GM21786 (cell line): ENCODE measurements around the gene CS.
"Not testable (repeated sequence)": the region's sequence is repeated elsewhere in the genome, so short reads cannot be mapped to it uniquely, and the experiment has no call there.

Source experiments
- ATAC-seq: cut with Tn5 transposase; IDR thresholded peaks from one replicate; pipeline ENCODE4 v1.9.1; 2021; ENCODE audit not compliant: unreplicated experiment

CS gene

GRCh38 chr12:56299853-56300643 is at the start of gene CS:
CS (minus strand) TSS chr12:56300330; CDS start chr12:56300201, 129 bp downstream.
- peak; percentile 93 for ATAC-seq

GRCh38 chr12:56348776-56349175 is 48.6 kb upstream of the CS start:
- no peak for ATAC-seq

GRCh38 chr12:56347255-56347654 is 47.1 kb upstream of the CS start:
- not testable (repeated sequence) for ATAC-seq

- ATAC-seq, result no peak
These were observed 46.5 kb upstream of the CS start for GRCh38 chr12:56346675-56347074.

- not testable (repeated sequence) for ATAC-seq
These were observed 42.2 kb upstream of the CS start for GRCh38 chr12:56342290-56342689.

- no peak for ATAC-seq
These were observed 41.5 kb upstream of the CS start for GRCh38 chr12:56341616-56342015.

GRCh38 chr12:56339158-56339422 is 39.0 kb upstream of the CS start:
- no peak for ATAC-seq

GRCh38 chr12:56338308-56339157 is 38.4 kb upstream of the CS start, which contains the start of gene IL23A:
IL23A (plus strand) TSS chr12:56338884; CDS start chr12:56339045, 161 bp downstream.
- peak; percentile 41 for ATAC-seq

GRCh38 chr12:56337753-56338251 is 37.7 kb upstream of the CS start:
- no peak for ATAC-seq

- ATAC-seq, result no peak
These were observed 36.4 kb upstream of the CS start for GRCh38 chr12:56336361-56337167.

- not testable (repeated sequence) for ATAC-seq
These were observed 35.4 kb upstream of the CS start for GRCh38 chr12:56335527-56335926.

- ATAC-seq, result no peak
These were observed 34.3 kb upstream of the CS start for GRCh38 chr12:56334490-56334793.

- peak; percentile 94 for ATAC-seq
These were observed 33.8 kb upstream of the CS start, which contains the start of gene PAN2 for GRCh38 chr12:56333679-56334489. PAN2 (minus strand) TSS chr12:56334000; CDS start chr12:56333094, 906 bp downstream.

- no peak for ATAC-seq
These were observed 33.1 kb upstream of the CS start for GRCh38 chr12:56333197-56333678.

GRCh38 chr12:56332512-56333196 is 32.5 kb upstream of the CS start:
- no peak for ATAC-seq

- no peak for ATAC-seq
These were observed 30.9 kb upstream of the CS start for GRCh38 chr12:56330936-56331490.

- ATAC-seq, result no peak
These were observed 26.4 kb upstream of the CS start for GRCh38 chr12:56326533-56326932.

GRCh38 chr12:56326126-56326525 is 26.0 kb upstream of the CS start:
- no peak for ATAC-seq

GRCh38 chr12:56324206-56324605 is 24.1 kb upstream of the CS start:
- ATAC-seq, result no peak
